CD4-positive, alpha-beta T cell treated with Interferon gamma for 1 hour (primary cell): Measurements from ENCODE around the gene TTYH3.
A peak's percentile ranks its signal among the peaks of the same experiment; 100 is the strongest.
"Not testable (repeated sequence)": the region's sequence is repeated elsewhere in the genome, so short reads cannot be mapped to it uniquely, and the experiment has no call there.

Experiments used
- DNase-seq: peaks from one replicate; pipeline ENCODE4 v3.0.0-alpha.2; 2020

TTYH3 gene

GRCh38 chr7:2603044-2603965, 28.5 kb upstream of the TTYH3 start:
- DNase-seq: no peak

- no peak for DNase-seq
These were observed 27.1 kb upstream of the TTYH3 start for GRCh38 chr7:2604608-2605174.

DNA sequence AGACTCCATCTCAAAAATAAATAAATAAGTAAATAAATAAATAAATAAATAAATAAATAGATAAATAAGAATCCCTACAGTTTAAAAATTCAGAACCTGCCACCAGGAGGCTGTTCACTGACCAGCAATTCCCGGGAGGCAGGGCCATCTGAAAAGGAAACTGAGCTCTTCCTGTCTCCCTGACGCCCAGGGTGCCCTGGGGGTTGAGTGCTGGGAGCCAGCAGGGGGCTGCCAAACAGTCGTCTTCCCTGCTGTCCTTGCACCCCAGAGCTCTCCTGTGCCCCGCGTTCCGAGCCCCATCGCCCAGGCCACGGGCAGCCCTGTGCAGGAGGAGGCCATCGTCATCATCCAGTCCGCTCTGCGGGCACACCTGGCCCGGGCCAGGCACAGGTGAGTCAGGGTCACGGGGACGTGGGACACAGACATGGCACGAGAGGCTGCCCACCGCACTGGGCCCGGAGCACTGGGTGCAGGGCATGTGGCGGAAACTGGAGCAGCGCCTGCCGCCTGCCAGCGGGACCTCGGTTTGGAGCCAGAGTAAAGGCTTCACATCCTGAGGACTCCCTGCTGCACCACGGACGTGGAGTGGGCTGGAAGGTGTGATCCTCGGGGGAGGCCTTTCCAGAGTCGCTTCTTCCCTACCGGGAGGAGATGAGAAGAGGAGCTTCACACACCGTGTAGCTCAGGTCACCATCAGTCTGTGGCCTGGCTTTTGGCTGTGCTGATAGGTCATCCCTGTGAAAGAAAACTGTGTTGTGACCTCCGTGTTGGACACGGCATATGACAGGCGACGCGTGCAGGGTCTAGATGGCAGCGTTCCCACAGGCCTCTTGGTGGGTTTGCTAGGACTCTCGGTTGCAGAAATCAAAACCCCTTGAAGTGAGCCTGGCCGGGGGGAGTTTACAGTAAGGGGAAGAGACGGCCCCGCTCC, 25.9 kb upstream of the TTYH3 start:
- no peak for DNase-seq

DNA sequence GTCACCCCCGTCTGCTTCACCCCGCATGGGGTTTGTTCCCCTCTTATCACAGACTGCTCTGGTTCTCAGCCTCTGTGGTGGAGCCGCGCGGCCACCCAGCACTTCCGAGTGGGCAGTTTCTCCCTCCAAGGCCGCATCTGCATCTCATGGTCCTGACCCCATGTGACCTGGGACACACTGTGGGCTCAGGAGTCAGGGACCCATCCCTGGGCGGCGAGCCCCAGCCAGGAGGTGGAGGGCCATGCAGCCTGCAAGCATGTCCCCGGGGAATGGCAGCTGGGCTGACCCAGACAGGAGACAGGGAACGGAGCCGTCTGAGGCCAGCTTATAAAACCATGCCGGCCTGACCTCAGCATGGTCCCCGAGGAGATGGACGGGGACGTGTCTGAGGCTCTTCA, 25.2 kb upstream of the TTYH3 start:
- no peak for DNase-seq

DNA sequence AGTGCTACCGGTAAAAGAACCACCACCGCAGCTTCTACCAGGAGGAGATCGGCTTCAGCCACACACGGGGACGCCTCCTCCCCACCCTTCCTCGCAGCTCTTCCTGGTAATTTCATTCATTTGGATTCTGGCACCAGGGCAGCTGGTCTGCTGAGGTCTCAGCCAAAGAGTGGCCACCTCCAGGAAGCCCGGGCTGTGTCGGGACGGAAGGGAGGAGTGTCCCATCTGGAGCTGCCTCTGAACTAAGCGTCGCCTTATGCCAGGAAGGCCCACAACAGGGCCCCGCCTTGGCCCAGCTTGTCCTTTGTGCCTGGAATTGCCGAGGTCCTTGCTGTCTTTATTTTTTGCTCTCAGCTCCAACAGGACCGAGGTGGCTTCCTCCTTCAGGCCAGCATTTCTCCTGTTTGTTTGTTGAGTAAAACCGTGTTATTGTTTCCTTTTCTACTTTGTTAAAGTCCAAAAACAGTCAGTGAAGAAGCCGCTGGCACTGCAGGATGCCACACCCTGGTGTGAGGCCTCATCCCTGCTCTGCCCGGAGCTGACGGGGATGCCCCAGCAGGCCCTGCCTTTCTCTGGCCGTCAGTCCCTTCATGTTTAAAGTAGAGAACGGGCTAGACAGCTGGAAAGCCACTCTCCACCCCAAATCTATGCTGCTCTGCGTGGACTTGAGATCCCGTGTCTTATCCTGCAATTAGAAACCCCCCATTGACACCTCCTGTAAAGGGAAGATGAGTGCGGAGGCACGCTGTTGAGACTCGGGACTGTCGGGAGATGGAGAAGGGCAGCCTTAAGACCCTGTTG, 24.5 kb upstream of the TTYH3 start:
- DNase-seq: peak; percentile 19

DNA sequence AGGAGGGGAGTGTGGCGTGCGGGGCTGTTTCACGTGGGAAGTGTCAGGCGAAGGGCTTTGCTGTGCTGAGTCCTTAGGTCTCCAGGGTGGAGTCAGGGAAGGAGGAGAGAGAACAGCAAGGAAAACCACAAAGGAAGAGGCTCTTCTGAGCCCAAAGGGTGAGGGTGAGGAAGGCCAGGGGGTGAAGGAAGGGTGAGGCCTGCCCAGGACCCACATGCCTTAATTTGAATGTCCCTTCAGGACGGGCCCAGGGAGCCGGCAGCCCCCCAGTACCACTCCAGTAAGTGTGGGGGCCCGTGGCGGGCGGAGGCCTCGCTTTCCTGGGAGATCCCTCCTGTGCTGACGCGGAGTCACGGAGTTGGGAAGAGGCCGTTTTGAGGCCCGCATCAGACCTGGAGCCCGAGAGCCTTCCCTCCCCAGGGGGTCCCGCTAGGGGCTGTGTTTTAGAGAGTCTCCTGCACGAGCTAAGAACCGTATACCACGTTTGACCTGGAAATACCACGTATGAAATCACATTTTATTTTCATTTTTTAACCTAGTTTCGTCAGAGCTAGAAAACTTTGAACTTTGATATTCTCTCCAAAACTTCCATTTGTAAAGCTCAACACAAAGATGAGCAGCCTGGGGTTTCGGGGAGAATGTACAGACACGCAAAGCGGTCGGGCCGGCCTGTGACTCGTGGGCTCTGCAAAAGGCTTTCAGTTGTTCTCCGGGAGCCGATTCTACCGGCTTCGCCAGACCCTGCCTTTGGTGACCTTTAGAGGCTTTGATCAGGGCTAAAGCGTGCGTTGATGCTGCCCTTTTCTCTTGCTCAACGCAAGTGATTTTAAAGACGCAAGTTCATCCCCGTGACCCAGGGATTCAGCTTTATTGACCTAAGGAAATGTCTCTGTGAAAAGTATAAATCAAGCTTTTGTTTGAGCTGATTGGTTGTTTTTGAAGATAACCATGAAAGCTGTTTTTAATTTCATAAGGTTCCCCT, 23.6 kb upstream of the TTYH3 start:
- no peak for DNase-seq

DNA sequence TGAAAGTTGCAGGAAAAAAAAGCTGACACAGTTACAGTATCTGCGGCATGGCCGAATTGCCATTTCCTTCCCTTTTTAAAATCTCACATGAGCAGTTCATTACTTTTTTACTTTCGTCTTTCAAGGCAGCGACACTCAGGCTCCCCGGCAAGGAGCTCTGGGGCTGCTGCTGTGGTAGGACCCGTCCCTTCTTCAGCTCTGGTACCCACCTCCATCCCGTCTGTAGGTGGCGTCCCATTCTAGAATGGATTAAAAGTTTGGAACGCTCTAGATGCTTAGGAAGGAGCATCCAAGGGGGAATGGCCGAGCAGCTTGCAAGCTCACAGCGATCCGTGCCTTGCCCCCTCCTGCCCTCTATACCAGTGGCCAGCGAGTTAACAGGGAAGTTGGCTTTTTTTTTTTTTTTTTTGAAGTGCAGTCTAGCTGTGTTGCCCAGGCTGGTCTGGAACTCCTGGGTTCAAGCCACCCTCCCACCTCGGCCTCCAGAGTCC, 22.8 kb upstream of the TTYH3 start:
- DNase-seq: peak; percentile 47

DNA sequence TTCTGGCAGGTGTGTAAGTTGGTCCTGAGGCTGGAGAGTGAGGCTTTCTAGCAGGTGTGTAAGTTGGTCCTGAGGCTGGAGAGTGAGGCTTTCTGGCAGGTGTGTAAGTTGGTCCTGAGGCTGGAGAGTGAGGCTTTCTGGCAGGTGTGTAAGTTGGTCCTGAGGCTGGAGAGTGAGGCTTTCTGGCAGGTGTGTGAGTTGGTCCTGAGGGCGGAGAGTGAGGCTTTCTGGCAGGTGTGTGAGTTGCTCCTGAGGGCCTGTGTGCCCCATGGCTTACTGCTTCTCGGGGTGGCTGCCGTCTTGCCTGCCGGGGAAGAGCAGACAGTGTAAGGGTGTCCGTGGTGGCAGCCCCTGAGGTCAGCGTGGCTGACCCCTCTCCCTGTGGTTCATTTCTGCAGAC, 22.1 kb upstream of the TTYH3 start:
- DNase-seq: not testable (repeated sequence)

DNA sequence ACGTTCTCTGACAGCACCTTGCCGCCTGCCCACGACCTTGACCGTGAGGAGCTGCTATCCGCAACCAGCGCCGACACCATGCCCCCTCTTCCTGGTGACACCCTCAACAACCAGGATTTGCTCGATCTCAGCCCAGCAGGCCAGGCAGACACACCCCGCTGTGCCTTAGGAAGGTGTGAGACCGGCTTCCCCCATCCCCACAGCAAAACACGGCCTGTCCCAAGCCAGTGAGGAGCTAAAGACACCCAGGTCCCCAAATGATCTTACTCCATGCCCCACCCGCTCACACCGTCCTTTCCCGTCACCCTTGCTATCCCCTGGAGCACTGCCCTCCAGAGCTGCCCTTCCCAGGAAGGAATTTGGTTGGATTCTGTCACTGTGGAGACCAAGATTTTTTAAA, 21.3 kb upstream of the TTYH3 start:
- DNase-seq: no peak

- DNase-seq: no peak
These were observed 20.9 kb upstream of the TTYH3 start for GRCh38 chr7:2610898-2611297.

DNA sequence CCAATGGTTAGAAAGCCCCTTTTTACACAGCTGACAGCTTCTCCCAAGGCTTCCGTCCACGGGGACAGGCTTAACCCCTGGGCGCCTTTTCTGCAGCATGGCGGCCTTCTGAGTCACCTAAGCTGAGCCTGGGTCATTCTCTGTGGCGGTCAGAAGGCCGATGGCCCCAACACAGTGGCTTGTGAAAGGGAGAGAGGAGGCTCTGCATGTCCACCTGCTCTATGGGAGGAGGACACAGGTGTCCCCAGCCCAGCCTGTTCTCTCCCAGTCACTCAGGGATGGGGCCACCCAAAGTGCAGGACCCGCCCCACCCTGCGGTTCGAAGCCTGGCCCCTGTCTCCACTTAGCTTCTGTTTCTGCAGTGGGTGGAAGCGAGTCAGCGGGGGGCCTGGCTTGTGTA, 20.4 kb upstream of the TTYH3 start:
- no peak for DNase-seq

DNA sequence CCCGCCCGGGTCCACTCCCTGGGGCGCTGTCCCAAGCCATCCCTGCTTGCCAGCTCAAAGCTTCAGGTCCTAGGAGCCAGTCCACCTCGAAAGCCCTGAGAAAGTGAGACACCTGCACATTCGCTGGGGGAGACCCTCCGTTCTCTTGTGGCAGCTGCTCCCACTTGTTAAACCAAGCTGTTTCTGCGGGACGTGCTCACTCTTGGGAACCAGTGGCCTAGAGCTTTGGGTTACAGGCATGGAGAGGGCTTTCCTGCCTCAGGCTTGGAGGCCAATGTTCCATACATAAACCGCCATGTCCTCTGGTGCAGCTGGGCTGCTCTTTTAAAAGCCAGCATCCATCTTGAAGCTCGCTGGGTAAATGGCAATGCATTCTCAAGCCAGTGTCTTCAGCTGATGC, 19.9 kb upstream of the TTYH3 start:
- DNase-seq: no peak

- no peak for DNase-seq
These were observed 19.2 kb upstream of the TTYH3 start for GRCh38 chr7:2612445-2613097.

GRCh38 chr7:2613098-2613930, 18.5 kb upstream of the TTYH3 start:
- DNase-seq: no peak

DNA sequence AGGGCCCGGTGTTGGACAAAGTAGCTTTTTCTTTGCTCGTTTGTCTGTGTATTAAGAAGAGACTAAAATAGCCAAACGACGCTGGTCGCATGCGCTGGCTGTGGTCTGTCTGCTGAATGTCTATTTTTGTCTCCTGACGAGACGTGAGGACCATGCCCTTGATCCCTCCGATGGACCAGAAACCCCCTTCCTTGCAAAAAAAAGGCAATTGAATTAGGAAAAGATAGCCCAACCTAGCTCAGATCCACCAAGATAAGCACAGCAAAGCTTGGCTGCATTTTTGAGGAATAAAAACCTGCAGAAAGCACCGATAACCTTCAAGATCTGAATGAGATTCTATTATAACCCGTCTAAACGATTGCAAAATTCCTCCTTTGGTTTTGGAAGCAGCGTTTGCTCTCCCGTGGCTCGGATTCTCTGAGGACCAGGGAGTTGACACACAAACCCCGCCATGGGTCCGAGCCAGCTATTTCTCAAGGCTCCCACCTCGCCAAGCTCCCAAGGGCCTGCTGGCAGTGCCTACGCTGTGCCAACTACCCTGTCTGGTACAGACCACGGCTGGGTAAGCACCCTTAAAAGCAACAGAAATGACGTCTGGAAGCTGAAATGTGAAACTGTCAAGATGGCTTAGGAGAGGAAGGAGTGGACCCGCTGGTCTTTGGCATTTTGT, 17.7 kb upstream of the TTYH3 start:
- no peak for DNase-seq

DNA sequence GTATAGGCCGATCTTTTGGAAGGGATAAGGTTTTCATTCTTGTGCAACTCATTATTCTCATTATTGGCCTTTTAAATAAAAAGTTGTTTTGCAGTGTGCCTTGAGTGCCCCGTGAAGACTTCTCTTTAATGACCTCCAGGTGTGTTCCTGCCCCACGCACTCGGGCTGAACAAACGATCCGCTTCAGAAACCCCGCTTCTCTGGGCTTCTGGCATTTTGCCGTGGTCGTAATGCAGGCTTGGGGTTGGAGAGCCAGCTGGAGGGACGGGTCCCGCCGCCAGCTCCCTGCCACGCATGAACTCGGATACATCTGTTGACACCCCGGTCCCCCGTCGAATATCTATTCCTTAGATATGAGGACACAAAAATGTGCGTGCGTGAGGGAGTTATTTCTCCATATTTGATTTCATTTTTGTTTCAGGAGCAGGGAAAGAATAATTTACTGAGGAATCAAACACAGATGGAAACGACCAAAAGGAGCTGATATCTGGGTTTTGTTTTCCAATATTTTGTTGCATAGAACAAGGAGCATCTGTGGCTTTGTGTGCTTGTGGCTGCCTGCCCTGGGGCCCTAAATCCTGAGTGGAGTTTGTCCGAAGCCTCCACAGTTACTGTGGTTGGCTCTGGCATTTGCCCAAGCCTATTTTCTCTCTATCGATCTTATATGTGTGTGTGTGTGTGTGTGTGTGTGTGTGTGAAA, 17.0 kb upstream of the TTYH3 start:
- DNase-seq: no peak

DNA sequence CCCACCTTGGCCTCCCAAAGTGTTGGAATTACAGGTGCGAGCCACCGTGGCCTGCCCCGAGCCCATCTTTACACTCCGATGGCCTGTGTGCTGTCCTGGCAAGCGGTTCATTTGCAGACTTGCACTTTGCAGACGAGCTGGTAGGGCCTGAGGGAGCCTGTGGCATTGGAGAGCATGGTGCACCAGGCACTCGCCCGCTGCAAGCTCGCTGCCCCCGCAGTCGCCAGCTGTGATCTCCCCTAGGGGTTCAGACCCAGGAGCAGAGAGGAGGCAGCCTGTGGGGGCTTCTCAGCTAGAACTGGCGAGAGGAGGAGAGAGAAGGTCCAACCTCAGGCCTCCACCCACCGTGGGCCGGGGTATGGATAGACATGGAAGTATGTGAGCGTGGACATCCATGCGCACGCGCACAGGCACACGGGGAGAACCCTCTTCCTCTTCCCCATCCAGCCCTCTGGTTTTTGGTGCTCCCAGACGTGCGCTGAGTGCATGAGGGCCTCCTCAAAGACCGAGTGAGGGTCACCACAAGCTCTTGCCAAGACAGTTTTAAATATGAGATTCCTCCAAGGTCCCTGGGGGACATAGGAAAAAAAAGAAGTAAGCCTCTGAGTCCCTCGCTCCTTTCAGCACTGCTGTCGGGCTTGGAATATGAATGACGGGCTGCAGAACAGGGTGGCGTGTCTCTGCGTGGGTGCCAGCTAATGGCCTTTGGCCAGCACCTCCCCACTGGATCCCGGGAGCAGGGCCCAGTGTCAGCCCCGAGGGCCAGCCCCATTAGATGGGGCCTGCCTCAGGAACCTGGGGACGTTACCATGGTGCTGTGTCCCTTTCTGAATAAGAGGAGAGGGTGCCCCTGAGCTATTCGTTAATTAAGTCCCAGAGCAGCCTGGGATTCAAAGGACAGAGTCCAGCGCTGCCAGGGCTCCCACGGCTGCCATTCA, 15.1 kb upstream of the TTYH3 start:
- no peak for DNase-seq
